ENCODE data around the gene S100A5. TPM values are rescaled to one million over a fixed set of nuclear protein-coding genes. Genes with fewer than 3 reads are reported as not detected.
A peak's percentile ranks its signal among the peaks of the same experiment; 100 is the strongest.

Gene S100A5
- total RNA-seq, 1 donor = not detected

- no peak for DNase-seq (ENCODE audit: low read depth)
- TF ChIP-seq CTCF (IDR thresholded peaks at IDR 0.05; ENCODE audit: insufficient read depth, low read depth, low read length) = peak; percentile 70
- H3K4me3 ChIP-seq (ENCODE audit: low read depth, low read length) = no peak overlapping the region
Observed at GRCh38 chr1:153509729-153510354, 30.9 kb downstream of the S100A5 start.

- no peak for TF ChIP-seq CTCF (IDR thresholded peaks at IDR 0.05; ENCODE audit: insufficient read depth, low read depth, low read length)
- no peak overlapping the region for H3K4me3 ChIP-seq (ENCODE audit: low read depth, low read length)
- no peak for DNase-seq (ENCODE audit: low read depth)
Observed at GRCh38 chr1:153509036-153509435, 31.7 kb downstream of the S100A5 start.

DNA sequence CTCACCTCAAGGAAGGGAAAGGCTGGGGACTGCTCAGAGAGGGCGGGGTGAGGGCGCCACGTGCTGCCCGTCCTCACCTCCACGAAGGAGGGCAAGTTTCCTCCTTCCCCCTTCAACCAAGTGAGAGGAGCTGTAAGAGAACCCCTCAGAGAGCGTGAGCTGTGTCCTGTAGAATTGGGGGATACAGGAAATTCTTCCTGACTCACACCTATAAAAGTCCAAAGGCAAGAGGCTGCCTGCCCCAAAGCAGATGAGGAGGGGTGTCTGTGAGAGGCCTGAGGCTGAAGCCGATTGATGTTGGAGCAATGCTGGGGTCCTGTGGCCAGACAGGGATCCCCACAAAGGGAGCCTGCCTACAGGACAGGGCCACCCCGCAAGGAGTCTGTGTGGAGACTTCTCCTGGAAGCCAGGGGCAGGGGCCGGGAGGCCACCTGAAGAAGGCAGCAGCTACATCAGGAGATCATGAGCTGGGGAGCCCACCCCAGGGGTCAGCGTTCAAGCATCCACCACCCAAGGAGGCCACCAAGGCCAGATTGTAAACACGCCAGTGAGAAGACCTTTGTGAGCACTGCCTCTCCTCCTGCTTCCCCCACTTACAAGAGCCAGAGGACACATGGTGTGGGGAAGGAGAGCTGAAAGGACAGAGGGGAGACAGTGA is 32.7 kb downstream of the S100A5 start:
- H3K4me3 ChIP-seq (ENCODE audit: low read depth, low read length) = no peak overlapping the region
- DNase-seq (ENCODE audit: low read depth) = no peak
- TF ChIP-seq CTCF (IDR thresholded peaks at IDR 0.05; ENCODE audit: insufficient read depth, low read depth, low read length) = no peak

DNA sequence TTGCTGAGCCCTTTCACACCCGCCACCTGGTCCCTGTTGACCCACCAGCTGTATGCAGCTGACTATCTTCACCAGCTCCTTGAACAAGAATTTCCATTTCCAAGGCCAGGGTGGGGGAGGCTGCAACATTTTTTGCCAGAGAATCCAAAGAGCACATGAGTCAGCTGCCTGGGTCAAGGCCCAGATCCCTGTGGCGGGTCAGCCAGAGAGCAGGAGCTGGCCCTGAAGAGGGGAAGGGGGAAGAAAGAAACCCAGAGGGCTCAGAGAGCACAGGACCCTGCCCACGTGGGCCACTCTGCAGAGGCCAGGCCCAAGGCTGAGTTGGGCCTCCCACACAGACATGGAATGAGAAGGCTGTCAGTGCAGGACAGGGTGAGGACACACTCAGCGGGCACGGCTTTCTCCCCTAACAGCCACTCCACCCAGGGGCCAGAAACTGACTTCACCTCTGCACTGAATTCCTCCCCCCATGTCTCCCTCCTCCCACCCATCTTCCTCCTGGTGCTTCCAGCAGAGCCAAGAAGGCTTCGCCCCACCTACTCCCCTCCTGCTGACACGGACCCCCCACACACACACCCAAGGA is 33.8 kb downstream of the S100A5 start:
- TF ChIP-seq CTCF (IDR thresholded peaks at IDR 0.05; ENCODE audit: insufficient read depth, low read depth, low read length) = no peak
- H3K4me3 ChIP-seq (ENCODE audit: low read depth, low read length) = no peak overlapping the region
- DNase-seq (ENCODE audit: low read depth) = peak; percentile 93

DNA sequence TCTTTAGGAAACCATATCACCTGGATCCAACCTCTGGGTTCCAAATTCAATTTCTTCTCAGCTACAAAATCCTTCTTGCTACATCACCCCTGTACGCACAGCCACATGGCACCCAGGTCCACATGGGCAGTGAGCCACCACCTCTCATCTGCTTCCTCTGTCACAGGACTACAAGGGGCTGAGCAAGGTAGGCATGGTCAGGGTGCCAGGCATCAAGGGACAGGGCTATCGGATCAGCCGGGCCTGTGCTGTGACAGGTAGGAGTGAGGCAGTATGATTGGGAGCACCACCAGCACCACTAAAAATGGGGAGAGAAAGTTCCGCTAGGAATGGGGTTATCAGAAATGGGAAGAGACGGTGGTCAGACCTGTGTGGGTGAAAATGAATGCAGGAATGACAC is 34.3 kb downstream of the S100A5 start:
- TF ChIP-seq CTCF (IDR thresholded peaks at IDR 0.05; ENCODE audit: insufficient read depth, low read depth, low read length) = no peak
- DNase-seq (ENCODE audit: low read depth) = no peak
- H3K4me3 ChIP-seq (ENCODE audit: low read depth, low read length) = no peak overlapping the region

GRCh38 chr1:153505576-153505975 is 35.2 kb downstream of the S100A5 start:
- no peak for DNase-seq (ENCODE audit: low read depth)
- no peak overlapping the region for H3K4me3 ChIP-seq (ENCODE audit: low read depth, low read length)
- TF ChIP-seq CTCF (IDR thresholded peaks at IDR 0.05; ENCODE audit: insufficient read depth, low read depth, low read length) = no peak
